Measurements from ENCODE around the gene KRT2. TPM values are rescaled to one million over a fixed set of nuclear protein-coding genes. Genes with fewer than 3 reads are reported as not detected.

Gene KRT2
- total RNA-seq, 1 experiment from 2014 or later: not detected

Other genes with a start within 250 kb of the KRT2 start
- gene KRT82, start 245.9 kb downstream of the KRT2 start, total RNA-seq (2021): not detected in 3 replicates
- gene KRT75, start 217.8 kb downstream of the KRT2 start, total RNA-seq (2021): not detected in 3 replicates
- gene KRT6B, start 200.1 kb downstream of the KRT2 start, total RNA-seq (2021): not detected in 3 replicates
- not detected in 3 replicates for gene KRT6C, start 178.4 kb downstream of the KRT2 start, total RNA-seq (2021)
- not detected in 3 replicates for gene KRT6A, start 159.0 kb downstream of the KRT2 start, total RNA-seq (2021)
- gene KRT5, start 131.8 kb downstream of the KRT2 start, total RNA-seq (2021): not detected in 3 replicates
- gene KRT71, start 99.1 kb downstream of the KRT2 start, total RNA-seq (2021): not detected in 3 replicates
- not detected in 3 replicates for gene KRT74, start 78.4 kb downstream of the KRT2 start, total RNA-seq (2021)
- gene KRT72, start 50.7 kb downstream of the KRT2 start, total RNA-seq (2021): 0.11 TPM in 1 of 3 replicates, not detected in the others
- gene KRT73, start 33.7 kb downstream of the KRT2 start, total RNA-seq (2021): not detected in 3 replicates
- gene KRT1, start 28.2 kb upstream of the KRT2 start, total RNA-seq (2021): not detected in 3 replicates
- gene KRT77, start 51.3 kb upstream of the KRT2 start, total RNA-seq (2021): not detected in 3 replicates
- gene KRT76, start 125.1 kb upstream of the KRT2 start, total RNA-seq (2021): not detected in 3 replicates
- not detected in 3 replicates for gene KRT3, start 143.9 kb upstream of the KRT2 start, total RNA-seq (2021)
- not detected in 3 replicates for gene KRT4, start 161.9 kb upstream of the KRT2 start, total RNA-seq (2021)
- not detected in 3 replicates for gene KRT79, start 182.1 kb upstream of the KRT2 start, total RNA-seq (2021)
- gene KRT78, start 196.8 kb upstream of the KRT2 start, total RNA-seq (2021): not detected in 3 replicates